ENCODE data around the gene MOB2.

The MOB2 gene

DNA sequence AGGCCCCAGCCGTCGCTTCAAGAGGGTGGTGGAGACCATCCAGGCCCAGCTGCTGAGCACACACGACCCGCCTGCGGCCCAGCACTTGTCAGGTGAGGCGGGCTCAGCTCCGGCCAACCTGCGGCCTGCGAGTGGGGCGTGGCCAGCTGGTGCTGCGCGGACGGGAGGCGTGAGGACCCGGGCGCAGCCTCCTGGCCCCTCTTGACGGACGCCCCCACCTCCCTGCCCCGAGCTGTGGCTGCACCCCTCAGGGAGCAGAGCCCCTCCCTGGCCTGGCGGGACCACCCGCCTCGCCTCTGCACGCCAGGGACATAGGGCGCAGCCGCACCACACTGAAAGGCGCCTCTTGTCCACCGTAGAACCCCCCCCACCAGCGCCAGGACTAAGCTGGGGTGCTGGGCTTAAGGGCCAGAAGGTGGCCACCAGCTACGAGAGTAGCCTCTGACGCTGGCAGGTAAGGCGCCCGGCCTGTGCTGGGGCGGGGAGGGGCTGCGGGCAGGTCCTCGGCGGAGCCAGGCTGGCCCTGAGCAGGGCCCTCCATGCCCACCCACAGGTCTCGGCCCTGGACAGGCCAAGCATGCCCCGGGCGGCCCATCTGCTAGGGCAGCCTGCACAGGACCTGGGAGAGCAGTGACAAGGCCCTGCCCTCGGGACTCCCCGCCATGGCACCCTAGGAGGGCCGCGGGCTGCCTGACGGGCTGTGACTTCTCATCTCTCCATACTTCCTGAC is 29.8 kb downstream of the MOB2 start:
- DNase-seq (ENCODE audit: low read depth in 2 of 2): no peak
- H3K4me3 ChIP-seq (replicated peaks in 1 of 2; ENCODE audit: low read depth in 2 of 2, low read length in 2 of 2): no peak overlapping the region
- TF ChIP-seq, protein P1, sequence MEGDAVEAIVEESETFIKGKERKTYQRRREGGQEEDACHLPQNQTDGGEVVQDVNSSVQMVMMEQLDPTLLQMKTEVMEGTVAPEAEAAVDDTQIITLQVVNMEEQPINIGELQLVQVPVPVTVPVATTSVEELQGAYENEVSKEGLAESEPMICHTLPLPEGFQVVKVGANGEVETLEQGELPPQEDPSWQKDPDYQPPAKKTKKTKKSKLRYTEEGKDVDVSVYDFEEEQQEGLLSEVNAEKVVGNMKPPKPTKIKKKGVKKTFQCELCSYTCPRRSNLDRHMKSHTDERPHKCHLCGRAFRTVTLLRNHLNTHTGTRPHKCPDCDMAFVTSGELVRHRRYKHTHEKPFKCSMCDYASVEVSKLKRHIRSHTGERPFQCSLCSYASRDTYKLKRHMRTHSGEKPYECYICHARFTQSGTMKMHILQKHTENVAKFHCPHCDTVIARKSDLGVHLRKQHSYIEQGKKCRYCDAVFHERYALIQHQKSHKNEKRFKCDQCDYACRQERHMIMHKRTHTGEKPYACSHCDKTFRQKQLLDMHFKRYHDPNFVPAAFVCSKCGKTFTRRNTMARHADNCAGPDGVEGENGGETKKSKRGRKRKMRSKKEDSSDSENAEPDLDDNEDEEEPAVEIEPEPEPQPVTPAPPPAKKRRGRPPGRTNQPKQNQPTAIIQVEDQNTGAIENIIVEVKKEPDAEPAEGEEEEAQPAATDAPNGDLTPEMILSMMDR (IDR thresholded peaks at IDR 0.05; ENCODE audit: low read depth, low read length): no peak

- TF ChIP-seq, protein P1 (IDR thresholded peaks at IDR 0.05; ENCODE audit: low read depth, low read length): no peak
- no peak for DNase-seq (ENCODE audit: low read depth in 2 of 2)
- no peak overlapping the region for H3K4me3 ChIP-seq (replicated peaks in 1 of 2; ENCODE audit: low read depth in 2 of 2, low read length in 2 of 2)
These were observed 30.4 kb downstream of the MOB2 start for GRCh38 chr11:1456176-1456575.

DNA sequence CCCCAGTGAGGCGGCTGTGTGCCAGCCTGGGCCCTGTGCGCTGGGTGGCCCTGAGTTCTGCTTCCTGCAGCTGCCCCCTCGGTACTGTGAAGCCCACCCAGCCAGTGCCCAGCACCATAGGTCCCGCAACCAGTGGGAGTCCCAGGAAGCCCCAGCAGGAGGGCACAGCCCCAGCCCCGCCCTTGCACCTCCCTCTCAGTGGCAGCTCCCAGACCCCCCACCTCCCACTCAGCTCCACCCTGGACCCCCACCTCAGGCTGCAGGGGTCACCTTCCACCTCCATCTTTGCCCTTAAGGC is 30.9 kb downstream of the MOB2 start:
- H3K4me3 ChIP-seq (replicated peaks in 1 of 2; ENCODE audit: low read depth in 2 of 2, low read length in 2 of 2): no peak overlapping the region
- TF ChIP-seq, protein P1 (IDR thresholded peaks at IDR 0.05; ENCODE audit: low read depth, low read length): no peak

GRCh38 chr11:1455032-1455762 is 31.4 kb downstream of the MOB2 start:
- TF ChIP-seq, protein P1 (IDR thresholded peaks at IDR 0.05; ENCODE audit: low read depth, low read length): no peak
- DNase-seq (ENCODE audit: low read depth in 2 of 2): no peak
- H3K4me3 ChIP-seq (replicated peaks in 1 of 2; ENCODE audit: low read depth in 2 of 2, low read length in 2 of 2): no peak overlapping the region

More for the DNA sequence above, 30.9 kb downstream of the MOB2 start:
- DNase-seq (ENCODE audit: low read depth in 2 of 2): no peak

- H3K4me3 ChIP-seq (replicated peaks in 1 of 2; ENCODE audit: low read depth in 2 of 2, low read length in 2 of 2): no peak overlapping the region
- TF ChIP-seq, protein P1 (IDR thresholded peaks at IDR 0.05; ENCODE audit: low read depth, low read length): no peak
- DNase-seq (ENCODE audit: low read depth in 2 of 2): no peak
These were observed 32.0 kb downstream of the MOB2 start for GRCh38 chr11:1454576-1454975.

DNA sequence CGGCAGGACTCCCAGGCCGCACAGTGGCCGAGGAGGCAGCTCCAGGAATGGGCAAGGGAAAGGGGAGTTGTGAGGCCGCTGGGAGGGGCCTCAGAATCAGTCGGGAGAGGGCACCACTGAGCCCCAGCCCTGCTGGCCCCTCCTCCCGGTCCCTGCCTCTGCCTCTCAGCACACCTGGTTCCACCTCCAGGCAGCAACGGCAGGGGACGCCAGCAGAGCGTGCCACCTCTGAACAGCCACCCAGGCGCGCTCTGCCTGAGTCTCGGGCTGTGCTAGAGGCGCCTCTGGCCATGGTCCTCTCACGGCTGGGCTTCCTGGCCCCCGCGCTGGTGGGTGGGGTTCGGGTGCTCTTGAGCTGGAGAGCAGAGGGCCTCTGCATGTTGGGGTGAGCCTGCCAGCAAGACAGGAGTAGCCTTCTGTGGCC is 33.0 kb downstream of the MOB2 start:
- TF ChIP-seq, protein P1 (IDR thresholded peaks at IDR 0.05; ENCODE audit: low read depth, low read length): no peak
- no peak overlapping the region for H3K4me3 ChIP-seq (replicated peaks in 1 of 2; ENCODE audit: low read depth in 2 of 2, low read length in 2 of 2)
- DNase-seq (ENCODE audit: low read depth in 2 of 2): no peak

Measured in cardiac fibroblast (primary cell).